ENCODE data around the gene FAM76B. TPM values are rescaled to one million over a fixed set of nuclear protein-coding genes. Genes with fewer than 3 reads are reported as not detected.

Gene FAM76B
- total and polyA plus RNA-seq, 2 of the 13 experiments (the other 11 are each of a cell fraction or from before 2014, with no cell fraction given): 20.2 to 24.2 TPM

- TF ChIP-seq IKZF4 (CRISPR knock-in tag; IDR thresholded peaks at IDR 0.05; ENCODE audit: borderline replicate concordance, low read depth, not compliant biosample characterization) (no peak), NPAS2 (CRISPR knock-in tag; IDR thresholded peaks at IDR 0.05; ENCODE audit: borderline replicate concordance) (no peak), ZNF788 (CRISPR knock-in tag; IDR thresholded peaks at IDR 0.05; ENCODE audit: borderline replicate concordance) (no peak), ISX (CRISPR knock-in tag; conservative IDR thresholded peaks at IDR 0.05) (no peak), NR2F6 (IDR thresholded peaks at IDR 0.05) (no peak), NR2F6 (CRISPR knock-in tag; IDR thresholded peaks at IDR 0.05) (no peak), RBM22 (optimal IDR thresholded peaks at IDR 0.05; ENCODE audit: low read length) (no peak), ZNF549 (CRISPR knock-in tag; IDR thresholded peaks at IDR 0.05) (no peak), TEF (CRISPR knock-in tag; IDR thresholded peaks at IDR 0.05) (no peak), ZSCAN12 (CRISPR knock-in tag; IDR thresholded peaks at IDR 0.05) (no peak), ZNF367 (CRISPR knock-in tag; IDR thresholded peaks at IDR 0.05; ENCODE audit: borderline replicate concordance) (no peak), HOXA5 (CRISPR knock-in tag; IDR thresholded peaks at IDR 0.05) (no peak), ZNF572 (CRISPR knock-in tag; IDR thresholded peaks at IDR 0.05) (no peak), PAF1 (CRISPR knock-in tag; IDR thresholded peaks at IDR 0.05) (no peak), CBX2 (IDR thresholded peaks at IDR 0.05; ENCODE audit: low read depth, low read length) (no peak), CBX2 (CRISPR knock-in tag; IDR thresholded peaks at IDR 0.05; ENCODE audit: low read depth) (no peak)
- TF ChIP-seq, protein P1, sequence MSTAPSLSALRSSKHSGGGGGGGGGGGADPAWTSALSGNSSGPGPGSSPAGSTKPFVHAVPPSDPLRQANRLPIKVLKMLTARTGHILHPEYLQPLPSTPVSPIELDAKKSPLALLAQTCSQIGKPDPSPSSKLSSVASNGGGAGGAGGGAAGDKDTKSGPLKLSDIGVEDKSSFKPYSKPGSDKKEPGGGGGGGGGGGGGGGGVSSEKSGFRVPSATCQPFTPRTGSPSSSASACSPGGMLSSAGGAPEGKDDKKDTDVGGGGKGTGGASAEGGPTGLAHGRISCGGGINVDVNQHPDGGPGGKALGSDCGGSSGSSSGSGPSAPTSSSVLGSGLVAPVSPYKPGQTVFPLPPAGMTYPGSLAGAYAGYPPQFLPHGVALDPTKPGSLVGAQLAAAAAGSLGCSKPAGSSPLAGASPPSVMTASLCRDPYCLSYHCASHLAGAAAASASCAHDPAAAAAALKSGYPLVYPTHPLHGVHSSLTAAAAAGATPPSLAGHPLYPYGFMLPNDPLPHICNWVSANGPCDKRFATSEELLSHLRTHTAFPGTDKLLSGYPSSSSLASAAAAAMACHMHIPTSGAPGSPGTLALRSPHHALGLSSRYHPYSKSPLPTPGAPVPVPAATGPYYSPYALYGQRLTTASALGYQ (CRISPR knock-in tag; IDR thresholded peaks at IDR 0.05): no peak
- TF ChIP-seq, protein P2, sequence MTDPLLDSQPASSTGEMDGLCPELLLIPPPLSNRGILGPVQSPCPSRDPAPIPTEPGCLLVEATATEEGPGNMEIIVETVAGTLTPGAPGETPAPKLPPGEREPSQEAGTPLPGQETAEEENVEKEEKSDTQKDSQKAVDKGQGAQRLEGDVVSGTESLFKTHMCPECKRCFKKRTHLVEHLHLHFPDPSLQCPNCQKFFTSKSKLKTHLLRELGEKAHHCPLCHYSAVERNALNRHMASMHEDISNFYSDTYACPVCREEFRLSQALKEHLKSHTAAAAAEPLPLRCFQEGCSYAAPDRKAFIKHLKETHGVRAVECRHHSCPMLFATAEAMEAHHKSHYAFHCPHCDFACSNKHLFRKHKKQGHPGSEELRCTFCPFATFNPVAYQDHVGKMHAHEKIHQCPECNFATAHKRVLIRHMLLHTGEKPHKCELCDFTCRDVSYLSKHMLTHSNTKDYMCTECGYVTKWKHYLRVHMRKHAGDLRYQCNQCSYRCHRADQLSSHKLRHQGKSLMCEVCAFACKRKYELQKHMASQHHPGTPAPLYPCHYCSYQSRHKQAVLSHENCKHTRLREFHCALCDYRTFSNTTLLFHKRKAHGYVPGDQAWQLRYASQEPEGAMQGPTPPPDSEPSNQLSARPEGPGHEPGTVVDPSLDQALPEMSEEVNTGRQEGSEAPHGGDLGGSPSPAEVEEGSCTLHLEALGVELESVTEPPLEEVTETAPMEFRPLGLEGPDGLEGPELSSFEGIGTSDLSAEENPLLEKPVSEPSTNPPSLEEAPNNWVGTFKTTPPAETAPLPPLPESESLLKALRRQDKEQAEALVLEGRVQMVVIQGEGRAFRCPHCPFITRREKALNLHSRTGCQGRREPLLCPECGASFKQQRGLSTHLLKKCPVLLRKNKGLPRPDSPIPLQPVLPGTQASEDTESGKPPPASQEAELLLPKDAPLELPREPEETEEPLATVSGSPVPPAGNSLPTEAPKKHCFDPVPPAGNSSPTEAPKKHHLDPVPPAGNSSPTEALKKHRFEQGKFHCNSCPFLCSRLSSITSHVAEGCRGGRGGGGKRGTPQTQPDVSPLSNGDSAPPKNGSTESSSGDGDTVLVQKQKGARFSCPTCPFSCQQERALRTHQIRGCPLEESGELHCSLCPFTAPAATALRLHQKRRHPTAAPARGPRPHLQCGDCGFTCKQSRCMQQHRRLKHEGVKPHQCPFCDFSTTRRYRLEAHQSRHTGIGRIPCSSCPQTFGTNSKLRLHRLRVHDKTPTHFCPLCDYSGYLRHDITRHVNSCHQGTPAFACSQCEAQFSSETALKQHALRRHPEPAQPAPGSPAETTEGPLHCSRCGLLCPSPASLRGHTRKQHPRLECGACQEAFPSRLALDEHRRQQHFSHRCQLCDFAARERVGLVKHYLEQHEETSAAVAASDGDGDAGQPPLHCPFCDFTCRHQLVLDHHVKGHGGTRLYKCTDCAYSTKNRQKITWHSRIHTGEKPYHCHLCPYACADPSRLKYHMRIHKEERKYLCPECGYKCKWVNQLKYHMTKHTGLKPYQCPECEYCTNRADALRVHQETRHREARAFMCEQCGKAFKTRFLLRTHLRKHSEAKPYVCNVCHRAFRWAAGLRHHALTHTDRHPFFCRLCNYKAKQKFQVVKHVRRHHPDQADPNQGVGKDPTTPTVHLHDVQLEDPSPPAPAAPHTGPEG (CRISPR knock-in tag; IDR thresholded peaks at IDR 0.05): no peak
- TF ChIP-seq, protein P3, sequence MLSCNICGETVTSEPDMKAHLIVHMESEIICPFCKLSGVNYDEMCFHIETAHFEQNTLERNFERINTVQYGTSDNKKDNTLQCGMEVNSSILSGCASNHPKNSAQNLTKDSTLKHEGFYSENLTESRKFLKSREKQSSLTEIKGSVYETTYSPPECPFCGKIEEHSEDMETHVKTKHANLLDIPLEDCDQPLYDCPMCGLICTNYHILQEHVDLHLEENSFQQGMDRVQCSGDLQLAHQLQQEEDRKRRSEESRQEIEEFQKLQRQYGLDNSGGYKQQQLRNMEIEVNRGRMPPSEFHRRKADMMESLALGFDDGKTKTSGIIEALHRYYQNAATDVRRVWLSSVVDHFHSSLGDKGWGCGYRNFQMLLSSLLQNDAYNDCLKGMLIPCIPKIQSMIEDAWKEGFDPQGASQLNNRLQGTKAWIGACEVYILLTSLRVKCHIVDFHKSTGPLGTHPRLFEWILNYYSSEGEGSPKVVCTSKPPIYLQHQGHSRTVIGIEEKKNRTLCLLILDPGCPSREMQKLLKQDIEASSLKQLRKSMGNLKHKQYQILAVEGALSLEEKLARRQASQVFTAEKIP (CRISPR knock-in tag; IDR thresholded peaks at IDR 0.05; ENCODE audit: borderline replicate concordance): no peak
Observed at GRCh38 chr11:95790123-95790932, 746 bp upstream of the FAM76B start, which contains the start of gene CEP57 (continued).
